ENCODE measurements around the gene KAT8.

GRCh38 chr16:31114468-31114867 is 3.0 kb upstream of the KAT8 start:
- TF ChIP-seq CTCF (IDR thresholded peaks at IDR 0.05) (no peak), POLR2A (IDR thresholded peaks at IDR 0.05) (no peak)
